ENCODE results near the gene ADRA2C.

ADRA2C gene

DNA sequence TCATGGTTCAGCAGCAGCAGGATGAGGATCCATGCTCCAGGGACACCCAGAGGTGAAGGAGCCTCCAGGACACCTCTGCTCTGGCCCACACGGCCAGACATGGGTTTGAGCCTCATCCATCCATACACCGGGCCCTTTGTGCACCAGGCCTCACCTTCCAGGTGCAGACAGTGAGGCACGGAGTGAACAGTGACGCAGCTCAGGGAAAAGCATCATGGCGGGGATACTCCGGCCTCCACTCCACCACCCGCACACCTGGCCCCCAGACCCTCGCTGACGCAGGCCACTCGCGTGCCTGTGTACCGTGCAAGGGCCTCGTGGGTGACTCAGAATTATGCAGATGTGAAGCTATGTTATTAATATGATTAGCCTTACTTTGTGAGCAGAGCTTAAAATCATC is 33.3 kb downstream of the ADRA2C start:
- Histone ChIP-seq H3K4me3 (ENCODE audit: insufficient read length, low read depth) (no peak overlapping the region), H3K4me1 (ENCODE audit: insufficient read depth, insufficient read length) (peaks cover 21% of the 10 kb centered on the region), H3K9ac (ENCODE audit: insufficient read length, low read depth) (no peak overlapping the region), H3K9me3 (ENCODE audit: insufficient read depth, low read length) (peaks cover 29% of the 10 kb centered on the region), H3K36me3 (ENCODE audit: insufficient read depth, insufficient read length, low read length) (no peaks in the 10 kb centered on the region), H3K27me3 (ENCODE audit: insufficient read depth, insufficient read length) (peaks cover 10% of the 10 kb centered on the region)
- TF ChIP-seq ZNF274 (IDR thresholded peaks at IDR 0.05; ENCODE audit: low read depth, low read length) = no peak
- no peak for DNase-seq (ENCODE audit: low read depth, low spot score)

DNA sequence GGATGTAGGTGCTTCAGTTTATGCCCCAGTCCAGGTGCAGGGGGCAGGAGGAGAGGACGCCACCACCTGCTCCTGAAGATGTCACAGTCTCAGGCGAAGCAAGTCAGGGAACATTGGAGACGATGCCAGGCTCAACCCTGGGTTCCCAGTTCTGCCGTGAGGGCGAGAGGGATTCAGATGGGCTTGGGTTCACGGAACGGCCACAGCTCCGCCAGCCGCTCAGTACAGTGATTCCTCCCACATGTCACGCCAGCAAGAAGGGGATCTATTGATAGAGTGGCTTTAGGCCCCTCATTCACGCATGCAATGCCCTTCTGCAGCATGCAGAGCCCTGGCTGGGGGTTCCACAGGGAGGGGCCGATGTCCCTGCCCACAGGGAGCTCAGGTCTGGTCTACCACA is 34.2 kb downstream of the ADRA2C start:
- Histone ChIP-seq H3K36me3 (ENCODE audit: insufficient read depth, insufficient read length, low read length) (no peaks in the 10 kb centered on the region), H3K4me3 (ENCODE audit: insufficient read length, low read depth) (no peak overlapping the region), H3K4me1 (ENCODE audit: insufficient read depth, insufficient read length) (peaks cover 21% of the 10 kb centered on the region), H3K9me3 (ENCODE audit: insufficient read depth, low read length) (peaks cover 21% of the 10 kb centered on the region), H3K27me3 (ENCODE audit: insufficient read depth, insufficient read length) (peaks cover 9% of the 10 kb centered on the region), H3K9ac (ENCODE audit: insufficient read length, low read depth) (no peak overlapping the region)
- no peak for TF ChIP-seq ZNF274 (IDR thresholded peaks at IDR 0.05; ENCODE audit: low read depth, low read length)
- no peak for TF ChIP-seq SUZ12 (IDR thresholded peaks at IDR 0.05; ENCODE audit: extremely low read depth, insufficient read depth, insufficient read length)
- TF ChIP-seq YY1 (IDR thresholded peaks at IDR 0.05; ENCODE audit: insufficient read depth, insufficient read length) = no peak
- no peak for DNase-seq (ENCODE audit: low read depth, low spot score)

DNA sequence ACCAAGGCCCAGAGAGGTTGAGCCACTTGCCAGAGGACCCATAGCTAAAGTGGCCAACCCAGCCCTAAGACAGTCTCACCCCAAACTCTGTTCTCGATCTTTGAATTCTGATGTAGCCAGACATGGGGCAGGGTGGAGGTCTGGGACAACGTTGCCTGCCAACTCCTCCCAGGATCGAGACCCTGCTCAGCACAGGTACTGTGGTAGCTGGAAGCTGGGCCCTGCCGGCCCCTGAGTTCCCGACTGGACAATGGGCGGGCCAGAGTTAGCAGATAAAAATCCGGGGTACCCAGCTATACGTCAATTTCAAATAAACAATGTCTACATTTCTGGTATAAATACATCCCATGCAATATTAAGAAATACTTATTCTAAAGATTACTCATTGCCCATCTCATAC is 35.3 kb downstream of the ADRA2C start:
- no peak for TF ChIP-seq YY1 (IDR thresholded peaks at IDR 0.05; ENCODE audit: insufficient read depth, insufficient read length)
- TF ChIP-seq SUZ12 (IDR thresholded peaks at IDR 0.05; ENCODE audit: extremely low read depth, insufficient read depth, insufficient read length) = no peak
- no peak for TF ChIP-seq ZNF274 (IDR thresholded peaks at IDR 0.05; ENCODE audit: low read depth, low read length)
- DNase-seq (ENCODE audit: low read depth, low spot score) = no peak
- Histone ChIP-seq H3K4me3 (ENCODE audit: insufficient read length, low read depth) (no peak overlapping the region), H3K4me1 (ENCODE audit: insufficient read depth, insufficient read length) (peaks cover 21% of the 10 kb centered on the region), H3K27me3 (ENCODE audit: insufficient read depth, insufficient read length) (peaks cover under 1% of the 10 kb centered on the region), H3K9me3 (ENCODE audit: insufficient read depth, low read length) (peaks cover 9% of the 10 kb centered on the region; the same call in 1 of the 2 replicates), H3K36me3 (ENCODE audit: insufficient read depth, insufficient read length, low read length) (no peaks in the 10 kb centered on the region), H3K9ac (ENCODE audit: insufficient read length, low read depth) (no peak overlapping the region)

DNA sequence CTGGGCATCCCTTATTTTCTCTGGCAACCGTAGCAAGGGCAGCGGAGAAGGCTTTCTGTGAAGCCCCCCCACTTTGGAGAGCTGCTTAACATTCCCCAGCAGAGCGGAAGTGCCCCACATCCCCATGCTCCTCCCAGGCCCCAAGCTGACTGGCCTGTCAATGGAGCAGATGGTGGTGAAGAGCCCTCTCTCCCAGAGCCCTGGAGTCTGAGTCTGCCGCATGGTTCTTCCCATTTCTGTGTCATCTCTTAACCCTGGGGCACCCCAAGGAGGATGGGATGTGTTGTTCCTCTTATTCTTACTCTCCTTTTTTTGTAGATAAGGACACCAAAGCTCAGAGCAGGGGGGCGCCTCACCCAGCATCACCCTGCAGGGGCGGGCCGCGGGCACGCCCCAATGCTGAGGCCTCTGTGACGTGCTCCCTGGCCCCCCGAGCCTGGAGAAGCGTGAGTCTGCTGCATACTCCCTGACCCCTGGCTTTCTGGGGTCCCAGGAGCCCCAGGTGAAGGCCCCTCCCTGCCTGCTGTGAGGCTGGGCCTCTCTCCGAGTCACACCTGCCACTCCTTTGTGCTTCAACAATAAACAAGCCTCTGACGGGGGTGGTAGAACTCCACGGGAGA is 35.9 kb downstream of the ADRA2C start:
- H3K36me3 ChIP-seq (ENCODE audit: insufficient read depth, insufficient read length, low read length) = no peaks in the 10 kb centered on the region
- H3K4me3 ChIP-seq (ENCODE audit: insufficient read length, low read depth) = no peak overlapping the region
- H3K9me3 ChIP-seq (ENCODE audit: insufficient read depth, low read length) = peaks cover 4% of the 10 kb centered on the region; the same call in 1 of the 2 replicates
- peaks cover 3% of the 10 kb centered on the region for H3K27me3 ChIP-seq (ENCODE audit: insufficient read depth, insufficient read length)
- H3K4me1 ChIP-seq (ENCODE audit: insufficient read depth, insufficient read length) = peaks cover 21% of the 10 kb centered on the region
- H3K9ac ChIP-seq (ENCODE audit: insufficient read length, low read depth) = no peak overlapping the region
- DNase-seq (ENCODE audit: low read depth, low spot score) = no peak
- no peak for TF ChIP-seq SUZ12 (IDR thresholded peaks at IDR 0.05; ENCODE audit: extremely low read depth, insufficient read depth, insufficient read length)
- TF ChIP-seq ZNF274 (IDR thresholded peaks at IDR 0.05; ENCODE audit: low read depth, low read length) = no peak
- no peak for TF ChIP-seq YY1 (IDR thresholded peaks at IDR 0.05; ENCODE audit: insufficient read depth, insufficient read length)

DNA sequence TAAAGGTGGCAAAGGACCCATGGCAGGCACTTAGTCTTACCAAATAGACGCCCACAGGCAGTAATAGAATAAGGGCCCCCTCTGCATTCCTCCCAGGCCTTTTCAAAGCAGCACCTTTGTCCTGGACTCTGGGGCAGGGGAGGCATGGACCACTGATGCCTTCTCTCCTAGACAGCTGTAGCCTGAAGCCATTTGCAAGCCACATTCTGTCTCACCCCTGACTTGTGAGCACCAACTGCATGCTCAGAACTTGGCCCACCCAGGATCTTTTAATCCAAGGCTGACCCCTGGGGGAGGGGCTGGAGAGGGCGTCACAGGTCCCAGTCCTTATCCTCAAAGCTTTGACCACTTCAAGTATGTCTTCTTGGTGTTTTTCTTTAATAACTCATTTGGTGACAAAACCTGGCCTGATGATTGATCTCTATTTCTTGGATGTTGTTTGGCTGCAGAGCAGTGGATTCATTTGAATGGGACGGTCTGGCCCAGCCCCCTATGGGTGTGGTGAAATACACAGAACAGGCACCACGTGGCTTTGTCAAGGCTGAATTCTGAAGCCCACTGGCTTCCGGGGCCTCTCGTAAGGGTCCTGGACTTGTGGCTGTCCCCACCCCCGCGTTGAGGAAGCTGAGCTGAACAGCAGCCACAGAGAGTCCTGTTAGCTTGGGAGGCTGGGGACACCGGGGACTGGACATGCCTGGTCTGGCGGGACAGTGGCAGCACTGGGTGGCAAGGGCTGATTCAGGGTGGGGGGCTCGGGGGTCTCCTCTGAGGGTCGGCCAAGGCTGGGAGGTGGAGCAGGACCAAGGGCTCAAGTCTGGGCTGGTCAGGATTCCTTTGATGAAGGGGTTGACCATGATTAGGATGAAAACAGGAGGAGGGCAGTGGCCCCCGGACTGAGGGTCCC is 36.6 kb downstream of the ADRA2C start:
- TF ChIP-seq ZNF274 (IDR thresholded peaks at IDR 0.05; ENCODE audit: low read depth, low read length) (no peak), SUZ12 (IDR thresholded peaks at IDR 0.05; ENCODE audit: extremely low read depth, insufficient read depth, insufficient read length) (no peak)
- Histone ChIP-seq H3K27me3 (ENCODE audit: insufficient read depth, insufficient read length) (peaks cover 3% of the 10 kb centered on the region), H3K4me1 (ENCODE audit: insufficient read depth, insufficient read length) (peaks cover 21% of the 10 kb centered on the region), H3K9ac (ENCODE audit: insufficient read length, low read depth) (no peak overlapping the region), H3K4me3 (ENCODE audit: insufficient read length, low read depth) (no peak overlapping the region), H3K9me3 (ENCODE audit: insufficient read depth, low read length) (no peaks in the 10 kb centered on the region), H3K36me3 (ENCODE audit: insufficient read depth, insufficient read length, low read length) (no peaks in the 10 kb centered on the region)
- DNase-seq (ENCODE audit: low read depth, low spot score) = no peak

DNA sequence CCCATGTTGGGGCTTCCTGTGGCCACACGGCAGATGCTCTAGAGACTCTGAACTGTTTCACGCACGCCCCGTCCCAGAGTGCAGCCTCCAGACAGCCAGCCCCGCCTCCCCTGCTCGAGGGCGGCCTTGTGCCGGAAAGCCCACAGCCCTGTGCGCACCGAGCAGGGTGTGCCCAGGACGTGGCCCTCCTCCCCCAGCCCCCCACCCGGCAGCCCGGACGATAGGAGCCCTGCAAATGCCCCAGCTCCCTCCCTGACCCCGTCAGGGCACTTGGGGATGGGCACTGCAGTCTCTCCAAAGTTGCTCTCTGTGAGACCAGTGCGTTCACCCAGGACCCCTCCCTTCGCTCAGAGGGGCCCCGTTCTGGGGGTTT is 37.3 kb downstream of the ADRA2C start:
- Histone ChIP-seq H3K36me3 (ENCODE audit: insufficient read depth, insufficient read length, low read length) (no peaks in the 10 kb centered on the region), H3K4me3 (ENCODE audit: insufficient read length, low read depth) (no peak overlapping the region), H3K9ac (ENCODE audit: insufficient read length, low read depth) (no peak overlapping the region), H3K4me1 (ENCODE audit: insufficient read depth, insufficient read length) (peaks cover 21% of the 10 kb centered on the region), H3K9me3 (ENCODE audit: insufficient read depth, low read length) (no peaks in the 10 kb centered on the region), H3K27me3 (ENCODE audit: insufficient read depth, insufficient read length) (peaks cover 4% of the 10 kb centered on the region)
- no peak for DNase-seq (ENCODE audit: low read depth, low spot score)
- TF ChIP-seq YY1 (IDR thresholded peaks at IDR 0.05; ENCODE audit: insufficient read depth, insufficient read length) (no peak), ZNF274 (IDR thresholded peaks at IDR 0.05; ENCODE audit: low read depth, low read length) (no peak), SUZ12 (IDR thresholded peaks at IDR 0.05; ENCODE audit: extremely low read depth, insufficient read depth, insufficient read length) (no peak)

DNA sequence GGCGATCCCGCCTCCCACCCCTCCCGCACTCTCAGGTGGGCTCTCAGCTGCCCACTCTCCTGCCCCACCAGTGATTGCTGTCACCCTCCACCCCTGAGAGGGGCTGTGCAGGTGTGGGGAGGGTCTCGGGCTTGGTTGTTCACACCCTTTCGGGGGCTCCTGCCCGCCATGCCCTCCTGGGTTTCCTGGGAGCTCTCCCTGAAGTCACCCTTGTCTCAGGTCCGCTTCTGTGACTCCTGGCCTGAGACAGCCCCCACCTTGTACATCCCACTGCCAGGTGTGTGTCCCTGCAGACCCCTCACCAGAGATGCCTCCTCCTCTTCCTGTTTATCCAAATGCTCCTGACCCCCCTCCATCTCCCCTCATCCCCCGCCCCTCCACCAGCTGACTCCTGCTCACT is 37.8 kb downstream of the ADRA2C start:
- TF ChIP-seq ZNF274 (IDR thresholded peaks at IDR 0.05; ENCODE audit: low read depth, low read length) (no peak), SUZ12 (IDR thresholded peaks at IDR 0.05; ENCODE audit: extremely low read depth, insufficient read depth, insufficient read length) (no peak), YY1 (IDR thresholded peaks at IDR 0.05; ENCODE audit: insufficient read depth, insufficient read length) (no peak)
- Histone ChIP-seq H3K9me3 (ENCODE audit: insufficient read depth, low read length) (no peaks in the 10 kb centered on the region), H3K36me3 (ENCODE audit: insufficient read depth, insufficient read length, low read length) (no peaks in the 10 kb centered on the region), H3K9ac (ENCODE audit: insufficient read length, low read depth) (no peak overlapping the region), H3K27me3 (ENCODE audit: insufficient read depth, insufficient read length) (peaks cover 9% of the 10 kb centered on the region), H3K4me3 (ENCODE audit: insufficient read length, low read depth) (no peak overlapping the region), H3K4me1 (ENCODE audit: insufficient read depth, insufficient read length) (peaks cover 21% of the 10 kb centered on the region)
- no peak for DNase-seq (ENCODE audit: low read depth, low spot score)
